K562 (cell line): ENCODE results near the gene HSD17B11. TPM values are rescaled to one million over a fixed set of nuclear protein-coding genes. Genes with fewer than 3 reads are reported as not detected.

ENCODE experiments used
- ATAC-seq: fragments of 200-7000 bp; cut with Tn5 transposase; 3 replicates; pipeline ENCODE4 v1.9.1; 2020; ENCODE audit warnings: moderate library complexity
- BruUV-seq: library from RNA; stranded (reverse); fragments of 400-500 nt; replicated peaks from 2 replicates; lab custom pipeline; 2021; lab: Mats Ljungman, UMichigan
- CTCF ChIA-PET: fragments of 300-600 bp; formaldehyde crosslinking; extraction: SDS; loops from one replicate; lab custom pipeline; 2021; ENCODE audit warnings: low intra/inter-chr PET ratio; lab: Yijun Ruan, JAX
- POLR2A ChIA-PET: fragments of 300-600, 350-650 bp; sonication (Branson Sonifier 250); formaldehyde crosslinking; extraction: SDS; loops from one replicate; lab custom pipeline; 2021; ENCODE audit warnings: antibody characterized with exemption, inconsistent platforms; lab: Yijun Ruan, JAX
- DNase-seq, 4 experiments: peaks; one replicate each; pipeline versions ENCODE4 v3.0.0 to v3.0.0-alpha.2; 2011 to 2018; ENCODE audit warnings: low spot score in 3 of 4, mixed read lengths in 3 of 4; ENCODE audit errors: extremely low read depth in 1 of 4
- FAIRE-seq: peaks from 2 replicates; lab custom pipeline; 2011; peaks lifted over from hg19 to GRCh38; lab: Jason Lieb, UNC
- H2AFZ ChIP-seq: 2 replicates; pipeline ENCODE4 v1.6.0; 2011; ENCODE audit warnings: low read depth, low read length, control low read depth, inconsistent platforms
- H3K27ac ChIP-seq: fragments of 200-600 bp; 3 replicates; pipeline ENCODE4 v1.8.0; 2011; ENCODE audit warnings: low read depth, mild to moderate bottlenecking, control low read depth, inconsistent platforms, low read length, moderate library complexity, mixed read lengths; ENCODE audit errors: extremely low read depth
- H3K27me3 ChIP-seq, 2 experiments: fragments of 300-600 bp in 1 of 2; 2 replicates in 1 of 2; 3 replicates in 1 of 2; pipeline versions ENCODE4 v1.6.0 to v1.8.0; 2011; ENCODE audit warnings: inconsistent platforms in 2 of 2, low read length in 2 of 2, mild to moderate bottlenecking in 1 of 2, mixed read lengths in 1 of 2, moderate library complexity in 1 of 2; ENCODE audit not compliant: control insufficient read depth in 2 of 2, insufficient read depth in 2 of 2
- H3K36me3 ChIP-seq: fragments of 300-600 bp; 3 replicates; pipeline ENCODE4 v1.8.0; 2011; ENCODE audit warnings: mild to moderate bottlenecking, low read length, inconsistent platforms; ENCODE audit not compliant: control insufficient read depth, insufficient read depth
- H3K4me1 ChIP-seq, 2 experiments: fragments of 200-600 bp in 1 of 2; replicated peaks in 1 of 2; 2 replicates in 1 of 2; 3 replicates in 1 of 2; pipeline versions ENCODE4 v1.5.1 to v1.8.0; 2011; ENCODE audit warnings: inconsistent platforms in 2 of 2, low read length in 2 of 2, mild to moderate bottlenecking in 1 of 2, mixed read lengths in 1 of 2, moderate library complexity in 1 of 2; ENCODE audit not compliant: control insufficient read depth in 2 of 2, insufficient read depth in 2 of 2
- H3K4me2 ChIP-seq: 2 replicates; pipeline ENCODE4 v1.6.1; 2011; ENCODE audit warnings: low read length, control low read depth, inconsistent platforms, mixed read lengths; ENCODE audit not compliant: insufficient read depth
- H3K4me3 ChIP-seq: fragments of 200-600 bp; sonication (generic), shearing (Covaris generic); 2 replicates; pipeline ENCODE4 v1.5.1; 2016; ENCODE audit warnings: control low read depth, inconsistent platforms
- H3K79me2 ChIP-seq: fragments of 200-600 bp; 3 replicates; pipeline ENCODE4 v1.8.0; 2011; ENCODE audit warnings: low read length, inconsistent platforms; ENCODE audit not compliant: control insufficient read depth, insufficient read depth
- H3K9ac ChIP-seq, 2 experiments: 2 replicates each; pipeline versions ENCODE4 v1.6.0 to v1.6.1; 2011; ENCODE audit warnings: low read depth in 2 of 2, low read length in 2 of 2, control low read depth in 1 of 2, inconsistent platforms in 1 of 2, mild to moderate bottlenecking in 1 of 2, mixed read lengths in 1 of 2; ENCODE audit not compliant: insufficient read depth in 1 of 2
- H3K9me1 ChIP-seq: one replicate; pipeline ENCODE4 v1.6.0; 2011; ENCODE audit warnings: inconsistent platforms, mild to moderate bottlenecking, low read length, moderate library complexity; ENCODE audit not compliant: control insufficient read depth, insufficient read depth
- H3K9me3 ChIP-seq: replicated peaks from 2 replicates; pipeline ENCODE4 v1.5.1; 2011; ENCODE audit warnings: low read depth, low read length, inconsistent platforms; ENCODE audit not compliant: control insufficient read depth, insufficient read depth
- H4K20me1 ChIP-seq: replicated peaks from 2 replicates; pipeline ENCODE4 v1.6.1; 2011; ENCODE audit warnings: low read length, inconsistent platforms, mixed read lengths; ENCODE audit not compliant: control insufficient read depth, insufficient read depth
- BCOR ChIP-seq: fragments of 450-650 bp; IDR thresholded peaks from 2 replicates; pipeline ENCODE4 v1.6.1; 2016
- CCAR2 ChIP-seq: fragments of 200-400 bp; formaldehyde crosslinking; IDR thresholded peaks from 2 replicates; pipeline ENCODE4 v1.6.1; 2017; ENCODE audit warnings: mild to moderate bottlenecking, low read depth, low read length
- ELK1 ChIP-seq: sonication (generic); formaldehyde crosslinking; IDR thresholded peaks from 2 replicates; pipeline ENCODE4 v1.8.1; 2022; ENCODE audit warnings: missing genetic modification reagents
- HNRNPK ChIP-seq: fragments of 200-400 bp; formaldehyde crosslinking; IDR thresholded peaks from one replicate; pipeline ENCODE4 v1.6.1; 2018; ENCODE audit warnings: mild to moderate bottlenecking, low read depth, low read length; ENCODE audit not compliant: poor library complexity, severe bottlenecking
- IFI16 ChIP-seq: fragments of 250-450 bp; sonication (Bioruptor Pico); IDR thresholded peaks from 2 replicates; pipeline ENCODE4 v2.1.2; 2022; ENCODE audit warnings: mild to moderate bottlenecking, inconsistent platforms
- MAZ ChIP-seq, 2 experiments: fragments of 450-650 bp in 1 of 2; sonication (generic) in 1 of 2; formaldehyde crosslinking; IDR thresholded peaks in 1 of 2; conservative IDR thresholded peaks in 1 of 2; 2 replicates each; pipeline versions ENCODE4 v1.4.0 to v1.5.0; 2020; ENCODE audit warnings: mild to moderate bottlenecking in 1 of 2, missing genetic modification reagents in 1 of 2
- NCOA4 ChIP-seq: fragments of 450-650 bp; IDR thresholded peaks from 2 replicates; pipeline ENCODE4 v1.6.1; 2018; ENCODE audit warnings: mild to moderate bottlenecking; ENCODE audit not compliant: partially characterized antibody
- NUFIP1 ChIP-seq: fragments of 450-650 bp; IDR thresholded peaks from 2 replicates; pipeline ENCODE4 v1.6.1; 2018; ENCODE audit not compliant: partially characterized antibody
- PKNOX1 ChIP-seq: fragments of 450-650 bp; IDR thresholded peaks from 2 replicates; pipeline ENCODE4 v1.6.1; 2016
- RBM14 ChIP-seq: fragments of 200-400 bp; formaldehyde crosslinking; IDR thresholded peaks from 2 replicates; pipeline ENCODE4 v1.6.1; 2018; ENCODE audit warnings: low read depth, mild to moderate bottlenecking, low read length, moderate library complexity, borderline replicate concordance; ENCODE audit not compliant: insufficient read depth
- RFX7 ChIP-seq: fragments of 250-450 bp; sonication (Bioruptor Pico); IDR thresholded peaks from 2 replicates; pipeline ENCODE4 v1.5.1; 2021; ENCODE audit warnings: mild to moderate bottlenecking
- SMARCE1 ChIP-seq: fragments of 450-650 bp; IDR thresholded peaks from 2 replicates; pipeline ENCODE4 v1.7.1; 2016; ENCODE audit warnings: mild to moderate bottlenecking
- STAT5B ChIP-seq: fragments of 250-450 bp; sonication (Bioruptor Pico); IDR thresholded peaks from 2 replicates; pipeline ENCODE4 v1.8.0; 2021; ENCODE audit warnings: mild to moderate bottlenecking, inconsistent platforms
- ZBTB12 ChIP-seq: fragments of 250-450 bp; sonication (Bioruptor Pico); IDR thresholded peaks from 2 replicates; pipeline ENCODE4 v1.4.0; 2020
- ZNF740 ChIP-seq, 3 experiments: fragments of 200-800 bp in 1 of 3; sonication (Bioruptor generic) in 1 of 3; sonication (generic) in 1 of 3; formaldehyde crosslinking in 1 of 3; IDR thresholded peaks; 2 replicates each; pipeline versions ENCODE4 v1.6.1 to v1.8.0; 2016 to 2022; ENCODE audit warnings: mild to moderate bottlenecking in 2 of 3, missing compliant biosample characterization in 2 of 3, missing genetic modification characterization in 2 of 3, missing genetic modification reagents in 1 of 3
- ZNF764 ChIP-seq: fragments of 250-450 bp; sonication (Bioruptor Pico); IDR thresholded peaks from 2 replicates; pipeline ENCODE4 v1.4.0; 2020; ENCODE audit warnings: low read depth, mild to moderate bottlenecking, moderate library complexity
- WGBS: fragments of 100-300 bp; shearing (Covaris generic); methylation state at CpG from one replicate; pipeline ENCODE4 v1.1.6; 2016; ENCODE audit warnings: low coverage, mixed read lengths; ENCODE audit not compliant: insufficient coverage; ENCODE audit errors: missing lambda C conversion rate; 5-methylcytosine and 5-hydroxymethylcytosine counted together
- in situ Hi-C: fragments of 300-500 bp; cut with MboI; formaldehyde crosslinking; loops from 4 replicates; pipeline ENCODE4 v1.15.0; 2018; ENCODE audit warnings: inconsistent platforms, mixed read lengths
- intact Hi-C: fragments of 100-400 bp; cut with micrococcal nuclease; formaldehyde crosslinking; loops from 2 replicates; pipeline ENCODE4 v1.14.2; 2022
- polyA plus RNA-seq, 8 experiments: library from polyadenylated mRNA; depleted of rRNA in 4 of 8; stranded (reverse) in 5 of 8; unstranded in 3 of 8; fragments of >200 nt; fragmentation: Nextera tagmentation in 2 of 8; fragmentation: Illumina TruSeq in 1 of 8; extraction: Ambion mirVana in 2 of 8; extraction: Trizol in 1 of 8; gene quantifications; 2 replicates each; pipeline versions ENCODE4 v1.2.1 to v1.2.3, GENCODE V29; 2011 to 2014; ENCODE audit warnings: inconsistent platforms in 1 of 8, missing spikeins in 1 of 8
- total RNA-seq, 7 experiments: library from RNA; depleted of rRNA in 6 of 7; stranded (reverse); fragments of >200 nt in 6 of 7; fragmentation: Illumina TruSeq in 2 of 7; extraction: Trizol in 2 of 7; gene quantifications; 2 replicates each; pipeline versions ENCODE4 v1.2.1 to v1.2.3, GENCODE V29; 2011 to 2021; ENCODE audit warnings: low replicate concordance in 1 of 7

Gene HSD17B11
- total and polyA plus RNA-seq, 9 of the 15 experiments (the other 6 are each of a cell fraction or from before 2014, with no cell fraction given), result 26.0 to 108 (median 81.0) TPM

- Histone ChIP-seq H3K4me2 (no peak overlapping the region), H3K9me1 (no peaks in the 10 kb centered on the region), H3K9ac (no peak overlapping the region), H3K27ac (no peak overlapping the region), H2AFZ (no peak overlapping the region), H3K9me3 (no peaks in the 10 kb centered on the region; the same call in 1 of the 2 replicates), H3K36me3 (no peaks in the 10 kb centered on the region), H3K4me3 (no peak overlapping the region), H4K20me1 (no peaks in the 10 kb centered on the region), H3K79me2 (no peaks in the 10 kb centered on the region), H3K27me3 (no peaks in the 10 kb centered on the region), H3K4me1 (peaks cover 0 to 6% of the 10 kb centered on the region in 2 experiments; a peak in 1 of 5 replicates)
- FAIRE-seq (no peak), DNase-seq (no peak), ATAC-seq (peak; percentile 43; the same call in 1 of the 3 replicates)
- CTCF ChIA-PET, result no interaction called here
- BruUV-seq, result no TSS peak
- intact Hi-C loops, result no loop called here
- in situ Hi-C loops, result no loop called here
- TF ChIP-seq ZNF740 (CRISPR knock-in tag; IDR thresholded peaks at IDR 0.05) (no peak), ZNF740 (tag; IDR thresholded peaks at IDR 0.05) (no peak), RBM14 (no peak), IFI16 (CRISPR knock-in tag) (no peak), STAT5B (CRISPR knock-in tag) (no peak), SMARCE1 (no peak), MAZ (CRISPR knock-in tag; conservative IDR thresholded peaks at IDR 0.05 in 1 of 2, IDR thresholded peaks at IDR 0.05 in 1 of 2) (no peak), NCOA4 (no peak), ZNF764 (CRISPR knock-in tag) (no peak), HNRNPK (no peak), ELK1 (CRISPR knock-in tag) (no peak), BCOR (no peak), NUFIP1 (no peak), RFX7 (no peak), ZBTB12 (CRISPR knock-in tag) (no peak), PKNOX1 (no peak), CCAR2 (no peak)
- WGBS, result 49% methylated on average over 3 of the region's 3 CpGs
- POLR2A ChIA-PET, result interaction anchor here (1.2 kb wide), 1 partner anchor 23 kb away, joined by 8 read pairs; the partner anchor contains the start of gene NUDT9
Measured at GRCh38 chr4:87399148-87399547, 8.2 kb upstream of the HSD17B11 start.
